GM13977 (cell line): ENCODE results near the gene CCL2.

Source experiments
- DNase-seq: peaks from one replicate; pipeline ENCODE4 v3.0.0; 2012; ENCODE audit warnings: low spot score
- CTCF ChIP-seq: IDR thresholded peaks from 2 replicates; pipeline ENCODE4 v1.5.1; 2012; ENCODE audit warnings: mild to moderate bottlenecking, control low read depth; ENCODE audit not compliant: insufficient read depth; ENCODE audit errors: extremely low read depth, missing control alignments
- in situ Hi-C: fragments of 300-500 bp; cut with MboI; formaldehyde crosslinking; loops from one replicate; pipeline ENCODE4 v1.12.0; 2022; ENCODE audit warnings: low sequenced_read_pairs, low pct_unique_long_range_greater_than_20kb, mixed read lengths, inconsistent platforms; ENCODE audit not compliant: unreplicated experiment

CCL2 gene

GRCh38 chr17:34299956-34300577 lies 45.0 kb downstream of the CCL2 start:
- TF ChIP-seq CTCF: no peak
- DNase-seq: no peak
- in situ Hi-C loops: no loop called here

- no peak for TF ChIP-seq CTCF
- DNase-seq: no peak
- in situ Hi-C loops: no loop called here
Observed at GRCh38 chr17:34300652-34301370, 45.7 kb downstream of the CCL2 start.

- TF ChIP-seq CTCF: no peak
- in situ Hi-C loops: no loop called here
- DNase-seq: no peak
Observed at GRCh38 chr17:34301986-34302385, 46.9 kb downstream of the CCL2 start.

GRCh38 chr17:34302636-34303035 lies 47.6 kb downstream of the CCL2 start:
- in situ Hi-C loops: no loop called here
- DNase-seq: no peak
- no peak for TF ChIP-seq CTCF

GRCh38 chr17:34303606-34304005 lies 48.5 kb downstream of the CCL2 start:
- in situ Hi-C loops: no loop called here
- no peak for TF ChIP-seq CTCF
- no peak for DNase-seq

GRCh38 chr17:34305061-34305460 lies 50.0 kb downstream of the CCL2 start:
- no peak for TF ChIP-seq CTCF
- in situ Hi-C loops: no loop called here
- DNase-seq: no peak
